ENCODE measurements around the gene LRRC37A3.
"Not testable (repeated sequence)": the region's sequence is repeated elsewhere in the genome, so short reads cannot be mapped to it uniquely, and the experiment has no call there.

LRRC37A3 gene

GRCh38 chr17:64938290-64938689 is 19.0 kb upstream of the LRRC37A3 start:
- DNase-seq (ENCODE audit: low spot score): no peak
- in situ Hi-C loops (cut with MboI; ENCODE audit: low pct_unique_long_range_greater_than_20kb, low sequenced_read_pairs, unreplicated experiment): no loop called here
- TF ChIP-seq, protein P1, sequence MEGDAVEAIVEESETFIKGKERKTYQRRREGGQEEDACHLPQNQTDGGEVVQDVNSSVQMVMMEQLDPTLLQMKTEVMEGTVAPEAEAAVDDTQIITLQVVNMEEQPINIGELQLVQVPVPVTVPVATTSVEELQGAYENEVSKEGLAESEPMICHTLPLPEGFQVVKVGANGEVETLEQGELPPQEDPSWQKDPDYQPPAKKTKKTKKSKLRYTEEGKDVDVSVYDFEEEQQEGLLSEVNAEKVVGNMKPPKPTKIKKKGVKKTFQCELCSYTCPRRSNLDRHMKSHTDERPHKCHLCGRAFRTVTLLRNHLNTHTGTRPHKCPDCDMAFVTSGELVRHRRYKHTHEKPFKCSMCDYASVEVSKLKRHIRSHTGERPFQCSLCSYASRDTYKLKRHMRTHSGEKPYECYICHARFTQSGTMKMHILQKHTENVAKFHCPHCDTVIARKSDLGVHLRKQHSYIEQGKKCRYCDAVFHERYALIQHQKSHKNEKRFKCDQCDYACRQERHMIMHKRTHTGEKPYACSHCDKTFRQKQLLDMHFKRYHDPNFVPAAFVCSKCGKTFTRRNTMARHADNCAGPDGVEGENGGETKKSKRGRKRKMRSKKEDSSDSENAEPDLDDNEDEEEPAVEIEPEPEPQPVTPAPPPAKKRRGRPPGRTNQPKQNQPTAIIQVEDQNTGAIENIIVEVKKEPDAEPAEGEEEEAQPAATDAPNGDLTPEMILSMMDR (IDR thresholded peaks at IDR 0.05; ENCODE audit: extremely low read depth, insufficient read depth, missing control alignments): no peak

DNA sequence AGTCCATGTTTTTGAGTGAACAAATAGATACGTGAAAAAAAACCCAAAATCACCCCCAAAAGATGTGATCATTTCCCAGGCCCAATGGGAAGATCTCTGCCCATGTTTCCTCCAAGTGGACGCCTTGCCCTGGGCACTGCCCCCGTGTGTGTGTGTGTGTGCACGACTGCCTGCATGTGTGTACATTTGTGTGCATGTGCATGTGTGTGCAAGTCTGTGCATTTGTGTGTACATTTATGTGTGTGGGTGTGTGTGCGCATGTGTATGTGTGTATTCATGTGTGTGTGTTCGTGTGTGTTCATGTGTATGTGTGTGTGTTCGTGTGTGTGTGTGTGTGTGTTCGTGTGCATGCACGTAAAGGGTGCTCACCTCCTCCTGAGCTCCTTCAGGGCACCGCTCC is 16.8 kb upstream of the LRRC37A3 start:
- no peak for DNase-seq (ENCODE audit: low spot score)
- in situ Hi-C loops (cut with MboI; ENCODE audit: low pct_unique_long_range_greater_than_20kb, low sequenced_read_pairs, unreplicated experiment): no loop called here
- TF ChIP-seq, protein P1 (IDR thresholded peaks at IDR 0.05; ENCODE audit: extremely low read depth, insufficient read depth, missing control alignments): no peak

DNA sequence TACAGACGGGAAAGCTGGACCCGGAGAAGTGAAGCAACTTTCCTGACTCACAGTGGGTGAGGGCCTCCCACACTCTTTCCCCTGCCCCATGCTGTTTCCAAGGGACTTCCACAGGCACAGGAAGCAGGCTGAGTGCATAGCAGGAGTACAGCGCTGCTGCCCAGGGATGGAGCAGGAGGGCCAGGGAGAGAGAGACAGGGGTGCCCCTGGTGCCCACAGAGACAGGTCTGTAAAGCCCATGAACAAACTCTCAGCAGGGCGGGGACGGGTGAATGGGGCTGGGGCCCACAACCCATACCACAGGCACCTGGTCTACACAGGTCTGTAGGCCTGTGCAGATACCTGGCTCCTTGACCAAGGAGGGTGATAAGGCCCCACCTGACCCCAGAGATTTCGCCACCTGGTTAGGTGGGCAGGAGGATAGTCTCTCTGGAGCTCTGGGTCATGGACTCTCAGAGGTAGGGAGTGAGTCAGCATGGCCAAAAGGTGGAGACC is 15.1 kb upstream of the LRRC37A3 start:
- in situ Hi-C loops (cut with MboI; ENCODE audit: low pct_unique_long_range_greater_than_20kb, low sequenced_read_pairs, unreplicated experiment); DNase-seq (ENCODE audit: low spot score): not testable (repeated sequence)

GRCh38 chr17:64932850-64933249 is 13.6 kb upstream of the LRRC37A3 start:
- DNase-seq (ENCODE audit: low spot score); in situ Hi-C loops (cut with MboI; ENCODE audit: low pct_unique_long_range_greater_than_20kb, low sequenced_read_pairs, unreplicated experiment): not testable (repeated sequence)

DNA sequence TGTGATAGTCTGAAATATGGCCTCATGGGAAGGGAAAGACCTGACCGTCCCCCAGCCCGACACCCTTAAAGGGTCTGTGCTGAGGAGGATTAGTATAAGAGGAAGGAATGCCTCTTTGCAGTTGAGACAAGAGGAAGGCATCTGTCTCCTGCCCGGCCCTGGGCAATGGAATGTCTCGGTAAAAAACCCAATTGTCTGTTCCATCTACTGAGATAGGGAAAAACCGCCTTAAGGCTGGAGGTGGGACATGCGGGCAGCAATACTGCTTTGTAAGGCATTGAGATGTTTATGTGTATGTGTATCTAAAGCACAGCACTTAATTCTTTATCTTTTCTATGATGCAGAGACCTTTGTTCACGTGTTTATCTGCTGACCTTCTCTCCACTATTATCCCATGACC is 11.1 kb upstream of the LRRC37A3 start:
- DNase-seq (ENCODE audit: low spot score); in situ Hi-C loops (cut with MboI; ENCODE audit: low pct_unique_long_range_greater_than_20kb, low sequenced_read_pairs, unreplicated experiment): not testable (repeated sequence)

GRCh38 chr17:64929419-64930209 is 10.3 kb upstream of the LRRC37A3 start:
- in situ Hi-C loops (cut with MboI; ENCODE audit: low pct_unique_long_range_greater_than_20kb, low sequenced_read_pairs, unreplicated experiment): not testable (repeated sequence)

GRCh38 chr17:64928701-64929100 is 9.4 kb upstream of the LRRC37A3 start:
- in situ Hi-C loops (cut with MboI; ENCODE audit: low pct_unique_long_range_greater_than_20kb, low sequenced_read_pairs, unreplicated experiment); DNase-seq (ENCODE audit: low spot score): not testable (repeated sequence)

More at GRCh38 chr17:64929419-64930209, 10.3 kb upstream of the LRRC37A3 start:
- DNase-seq (ENCODE audit: low spot score): not testable (repeated sequence)

DNA sequence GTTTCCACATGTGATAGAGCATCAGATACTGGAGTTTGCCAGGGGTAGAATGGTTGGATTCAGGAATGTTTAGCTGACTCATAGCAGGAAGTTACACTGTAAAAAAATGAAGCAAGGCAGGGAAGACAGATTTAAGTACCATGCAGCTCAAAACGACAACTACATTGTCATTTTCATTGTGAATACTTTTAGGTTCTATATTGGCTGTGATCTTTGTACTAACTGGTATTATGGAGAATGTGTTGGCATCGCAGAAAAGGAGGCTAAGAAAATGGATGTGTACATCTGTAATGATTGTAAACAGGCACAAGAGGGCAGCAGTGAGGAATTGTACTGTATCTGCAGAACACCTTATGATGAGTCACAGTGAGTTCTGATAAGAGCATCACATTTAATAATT is 8.2 kb upstream of the LRRC37A3 start:
- TF ChIP-seq, protein P1 (IDR thresholded peaks at IDR 0.05; ENCODE audit: extremely low read depth, insufficient read depth, missing control alignments): peak; percentile 47
- DNase-seq (ENCODE audit: low spot score); in situ Hi-C loops (cut with MboI; ENCODE audit: low pct_unique_long_range_greater_than_20kb, low sequenced_read_pairs, unreplicated experiment): not testable (repeated sequence)

GRCh38 chr17:64926430-64926829 is 7.2 kb upstream of the LRRC37A3 start:
- DNase-seq (ENCODE audit: low spot score); in situ Hi-C loops (cut with MboI; ENCODE audit: low pct_unique_long_range_greater_than_20kb, low sequenced_read_pairs, unreplicated experiment): not testable (repeated sequence)

DNA sequence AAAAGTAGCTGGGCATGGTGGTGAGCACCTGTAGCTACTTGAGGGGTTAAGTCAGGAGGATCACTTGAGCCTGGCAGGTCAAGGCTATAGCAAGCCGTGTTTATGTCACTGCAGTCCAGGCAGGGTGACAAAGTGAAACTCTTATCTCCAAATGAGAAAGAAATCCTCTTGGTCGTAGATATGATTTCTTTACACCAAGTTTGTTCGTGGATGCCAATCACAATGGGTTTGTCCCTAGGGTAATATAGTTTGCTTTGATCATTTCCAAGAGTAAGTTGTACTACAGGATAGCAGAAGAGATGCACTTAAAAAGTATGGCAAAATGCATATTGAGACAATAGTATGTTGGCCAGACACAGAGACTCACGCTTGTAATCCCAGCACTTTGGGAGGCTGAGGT is 6.0 kb upstream of the LRRC37A3 start:
- DNase-seq (ENCODE audit: low spot score); in situ Hi-C loops (cut with MboI; ENCODE audit: low pct_unique_long_range_greater_than_20kb, low sequenced_read_pairs, unreplicated experiment): not testable (repeated sequence)

- DNase-seq (ENCODE audit: low spot score); in situ Hi-C loops (cut with MboI; ENCODE audit: low pct_unique_long_range_greater_than_20kb, low sequenced_read_pairs, unreplicated experiment): not testable (repeated sequence)
These were observed 3.8 kb upstream of the LRRC37A3 start for GRCh38 chr17:64923051-64923568.

All from GM13977 (cell line).